ENCODE results near the gene ICAM2.
"Not testable (repeated sequence)": the region's sequence is repeated elsewhere in the genome, so short reads cannot be mapped to it uniquely, and the experiment has no call there.

The ICAM2 gene

DNA sequence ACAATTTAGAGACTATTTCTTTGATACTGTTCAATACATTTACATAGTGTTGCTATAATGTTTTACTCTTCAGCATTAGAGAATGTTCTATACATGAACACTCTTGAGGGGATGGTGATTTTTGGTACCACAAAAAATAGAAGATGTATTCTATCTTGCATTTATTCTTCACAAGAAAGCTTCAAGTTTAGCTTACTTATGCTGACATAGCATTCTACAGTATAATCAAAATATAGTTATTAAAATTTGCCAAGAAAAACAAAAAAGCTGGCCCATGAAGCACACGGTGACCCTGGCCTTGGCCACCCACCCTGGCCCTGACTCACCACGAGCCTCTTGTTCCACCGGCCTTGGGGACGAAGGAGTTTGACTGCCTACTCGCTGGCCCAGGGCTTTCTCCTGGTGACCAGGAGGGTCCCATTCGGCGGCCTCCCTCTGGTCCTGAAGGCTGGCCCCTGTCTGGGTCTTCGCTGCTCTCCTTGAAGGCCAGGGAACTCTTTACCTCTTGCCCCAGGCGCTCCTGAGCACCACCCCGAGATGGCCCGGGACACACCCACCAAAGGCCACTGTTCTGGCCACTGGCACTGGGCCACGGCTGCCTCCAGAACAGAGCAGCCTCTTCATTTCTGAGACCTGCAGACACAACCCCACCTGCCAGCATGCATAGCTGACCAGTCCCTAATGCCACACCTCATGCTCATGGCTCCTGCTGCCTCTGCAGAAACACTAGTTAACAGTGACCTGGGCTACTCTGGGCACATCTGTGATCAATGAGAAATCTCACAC is 22.5 kb upstream of the ICAM2 start:
- DNase-seq, result no peak

DNA sequence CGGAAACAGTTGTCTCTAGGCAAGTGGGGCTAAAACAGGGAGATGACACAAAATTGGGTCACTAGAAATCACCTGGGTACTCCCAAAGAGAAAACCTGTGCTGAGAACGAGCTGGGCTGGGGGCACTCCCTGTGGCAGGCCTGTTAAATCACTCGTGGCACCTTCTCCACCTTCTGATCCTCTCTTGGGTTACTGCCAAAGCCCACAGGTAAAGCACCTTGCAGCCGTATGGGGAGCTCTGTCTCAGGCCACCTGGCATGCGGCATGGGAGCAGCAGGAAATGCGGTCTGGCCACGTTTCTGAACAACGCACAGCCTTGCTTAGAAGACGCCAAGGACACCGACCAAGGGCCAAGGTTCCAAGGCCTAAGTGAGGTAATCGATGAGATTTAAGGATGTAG is 21.5 kb upstream of the ICAM2 start:
- DNase-seq, result no peak

DNA sequence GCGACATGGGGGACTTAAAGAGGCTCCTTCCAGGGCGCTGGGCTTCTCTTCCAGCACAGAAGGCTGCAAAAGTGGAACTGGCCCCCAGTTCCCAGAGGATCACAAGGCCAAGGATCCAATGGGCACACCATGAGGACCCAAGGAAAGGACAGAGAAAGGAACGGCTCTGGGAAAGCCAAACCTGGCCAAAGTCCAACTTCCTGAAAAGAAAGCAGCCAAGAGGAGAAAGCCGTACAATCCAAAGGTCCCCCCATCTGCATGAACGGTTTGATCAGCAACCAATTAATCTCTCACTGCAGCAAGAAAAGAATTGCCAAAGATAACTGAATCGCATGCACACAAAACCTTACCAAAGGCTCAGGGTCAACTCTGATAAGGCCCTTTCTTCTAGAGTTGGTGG is 19.8 kb upstream of the ICAM2 start:
- DNase-seq, result no peak

DNA sequence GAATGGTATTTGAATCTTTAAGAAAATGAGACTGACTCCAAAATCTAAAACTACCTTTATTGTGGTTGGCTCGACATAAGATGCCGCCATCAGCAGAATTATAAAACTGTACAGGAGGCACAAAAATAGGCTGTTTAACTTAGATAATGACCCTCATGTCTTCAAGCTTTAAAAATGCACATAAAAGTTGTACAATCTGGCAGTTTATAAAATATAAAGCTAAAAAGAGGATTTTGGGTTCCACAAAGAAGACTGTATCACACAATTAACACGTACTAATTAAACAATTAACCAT is 18.6 kb upstream of the ICAM2 start:
- no peak for DNase-seq

DNA sequence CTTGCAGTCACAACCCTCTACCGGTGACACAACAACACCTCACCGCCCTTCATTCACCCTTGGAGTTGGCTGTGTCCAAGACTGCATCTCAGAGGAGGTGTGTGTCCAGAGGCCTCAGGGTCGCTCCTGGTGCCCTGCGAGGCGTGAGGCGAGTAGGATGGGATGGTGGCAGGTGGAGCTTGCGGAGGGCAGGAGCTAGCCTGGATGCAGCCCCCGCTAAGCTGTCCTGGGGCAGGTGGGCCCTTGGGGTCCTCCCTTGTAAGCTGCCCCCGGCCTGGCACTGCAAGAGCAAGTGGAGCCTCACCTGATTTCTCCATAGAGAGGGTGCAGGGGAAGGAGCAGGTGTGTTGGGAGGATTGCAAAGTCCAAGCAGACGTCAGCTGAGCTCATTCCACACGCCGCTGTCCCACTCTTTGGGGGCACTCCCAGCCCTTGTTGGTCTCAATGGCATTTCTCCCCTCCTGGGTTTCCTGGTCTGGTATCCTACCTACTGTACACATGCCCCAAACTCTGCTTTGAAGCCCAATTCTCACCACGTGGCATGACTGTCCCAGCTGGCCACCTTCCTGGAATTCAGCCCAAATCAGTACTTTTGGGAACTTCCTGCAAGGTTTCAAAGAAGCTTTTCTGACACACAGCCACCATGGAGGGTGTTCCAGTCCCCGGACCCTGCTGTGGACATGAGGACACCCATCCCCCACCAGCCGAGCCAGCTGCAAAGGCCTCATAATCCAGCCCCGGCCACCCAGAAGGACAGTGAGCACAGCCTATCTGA is 18.1 kb upstream of the ICAM2 start:
- no peak for DNase-seq

DNA sequence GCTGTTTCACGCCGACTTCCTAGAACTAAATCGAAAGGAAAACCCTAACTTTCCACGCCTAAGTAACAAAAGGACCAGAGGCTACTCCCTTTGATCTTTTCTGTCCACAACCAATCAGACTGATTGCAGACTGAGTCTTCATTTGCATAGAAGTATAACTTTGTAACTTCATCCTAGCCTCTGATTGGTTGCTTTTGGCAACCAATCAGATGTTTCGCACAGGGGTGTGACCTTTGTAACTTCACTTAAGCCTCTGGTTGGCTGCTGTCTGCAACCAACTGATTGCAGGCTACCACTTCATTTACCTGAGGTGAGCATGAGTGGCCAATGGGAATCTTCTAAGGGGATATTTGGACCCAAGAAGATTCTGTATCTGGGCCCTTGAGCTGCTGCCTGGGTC is 17.4 kb upstream of the ICAM2 start:
- DNase-seq, result no peak

DNA sequence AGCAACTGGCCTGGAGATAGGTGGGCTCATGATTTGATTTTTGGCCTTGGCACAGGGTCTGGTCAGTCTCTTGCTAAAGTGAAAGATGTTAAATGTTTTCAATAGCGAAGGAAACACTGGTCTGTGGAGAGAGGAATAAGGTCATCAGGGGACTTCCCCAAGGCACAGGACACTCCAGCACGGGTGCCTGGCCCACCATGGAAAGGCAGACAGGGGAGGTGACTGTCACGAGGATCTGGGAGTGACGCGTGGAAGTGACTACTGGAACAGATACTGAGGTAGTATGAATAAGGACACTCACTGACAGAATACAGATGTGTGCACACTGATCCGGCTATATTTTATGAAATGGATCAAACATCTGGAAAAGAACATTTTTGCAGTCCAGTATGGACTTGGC is 16.7 kb upstream of the ICAM2 start:
- DNase-seq, result no peak

DNA sequence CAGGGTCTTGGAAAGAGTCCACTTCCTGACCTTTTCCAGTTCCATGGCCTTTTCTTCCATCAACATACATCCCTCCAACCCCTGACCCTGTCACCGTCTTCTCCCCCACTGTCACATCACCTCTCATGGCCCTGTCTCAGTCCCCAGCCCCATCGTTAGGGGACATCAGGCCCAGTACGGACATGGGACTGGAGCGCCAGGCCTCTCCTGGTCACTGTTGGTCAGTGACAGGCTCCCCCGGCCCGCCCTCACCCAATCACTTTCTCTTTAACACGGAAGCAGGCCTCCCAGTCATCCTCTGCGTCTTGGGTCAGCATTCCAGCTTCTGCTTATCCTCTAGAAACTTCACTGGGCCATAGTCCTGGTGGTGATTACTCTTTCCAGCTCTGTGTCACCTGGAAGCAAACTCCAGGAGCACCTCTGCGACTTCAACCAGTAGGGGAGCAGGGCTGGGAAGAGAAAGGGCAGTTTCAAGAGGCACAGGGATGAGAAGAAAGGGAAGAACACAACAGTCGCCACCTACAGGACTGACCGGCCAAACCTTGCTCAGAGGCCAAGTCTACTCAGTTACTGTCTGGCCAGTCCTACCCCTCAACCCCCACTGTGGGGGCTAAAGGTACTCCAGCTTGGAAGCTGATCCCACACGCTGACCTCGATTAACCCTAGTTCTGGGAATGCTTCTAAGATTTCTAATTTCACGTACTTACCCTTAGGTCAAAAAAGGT is 15.9 kb upstream of the ICAM2 start:
- DNase-seq, result no peak

DNA sequence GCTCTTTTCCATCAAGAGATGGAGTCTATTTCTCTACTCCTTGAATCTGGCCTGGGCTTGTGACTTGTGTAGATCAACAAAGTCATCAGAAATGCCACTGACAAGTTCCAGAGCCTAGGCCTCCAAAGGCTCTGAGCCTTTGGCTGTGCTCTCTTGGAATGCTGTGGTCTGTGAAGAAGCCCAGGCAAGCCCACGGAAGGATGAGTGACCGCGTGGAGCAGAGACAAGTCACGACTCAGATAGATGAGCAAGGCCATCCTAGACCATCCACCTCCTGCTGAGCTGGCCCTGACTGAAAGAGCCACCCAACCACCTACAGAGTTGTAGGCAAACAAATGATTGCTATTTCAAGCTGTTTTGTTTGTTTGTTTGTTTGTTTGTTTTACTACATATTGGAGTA is 11.6 kb upstream of the ICAM2 start:
- no peak for DNase-seq

DNA sequence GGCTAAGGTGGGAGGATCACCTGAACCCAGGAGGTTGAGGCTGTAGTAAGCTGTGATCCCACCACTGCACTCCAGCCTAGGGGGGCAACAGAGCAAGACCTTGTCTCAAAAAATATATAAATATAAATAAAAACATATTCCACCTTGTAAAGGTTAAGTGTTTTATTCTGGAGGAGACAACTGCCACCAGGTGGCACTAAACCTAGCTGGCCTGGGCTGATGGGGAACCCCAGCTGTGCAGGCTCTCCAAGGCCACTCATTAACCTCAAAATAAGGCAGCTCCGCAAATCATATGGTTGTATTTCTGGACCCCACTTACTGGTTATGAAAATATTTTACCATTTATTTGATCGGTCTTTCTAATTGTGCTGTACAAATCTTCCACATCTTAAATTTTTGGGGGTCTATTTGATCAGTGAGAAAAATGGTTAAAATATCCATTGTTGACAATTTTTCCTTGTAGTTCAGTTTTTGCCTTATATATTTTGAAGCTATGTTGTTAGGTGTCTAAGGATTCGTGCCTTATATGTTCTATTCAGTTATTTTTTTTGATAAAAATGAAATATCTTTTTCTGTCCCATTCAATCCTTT is 8.5 kb upstream of the ICAM2 start:
- DNase-seq, result peak; percentile 69

DNA sequence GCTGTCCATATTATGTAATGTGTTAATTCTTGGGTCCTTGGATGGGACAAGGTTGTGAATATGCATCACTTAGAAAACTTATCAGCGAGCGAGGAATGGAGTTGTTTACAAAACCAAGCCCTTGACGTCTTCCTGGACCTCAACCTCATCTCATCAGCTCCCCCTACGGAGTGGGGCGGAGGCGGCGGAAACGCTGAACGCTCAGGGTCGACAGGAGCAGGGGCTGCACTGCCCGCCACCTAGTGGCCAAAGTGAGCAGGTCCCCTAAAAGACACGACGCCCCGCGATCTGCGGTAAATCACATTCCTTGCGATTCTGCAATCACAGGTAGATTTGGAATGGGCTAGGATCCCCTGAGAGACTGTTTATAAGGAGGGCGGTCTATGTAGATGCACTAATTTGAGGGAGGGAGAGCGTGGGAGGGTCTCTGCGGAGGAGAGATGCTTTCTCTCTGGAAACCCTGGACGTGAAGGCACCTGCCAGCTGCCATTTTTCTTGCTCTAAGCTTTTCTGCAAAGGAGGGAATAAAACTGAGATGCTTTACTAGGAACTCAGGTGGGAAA is 5.4 kb upstream of the ICAM2 start:
- DNase-seq, result peak; percentile 86

DNA sequence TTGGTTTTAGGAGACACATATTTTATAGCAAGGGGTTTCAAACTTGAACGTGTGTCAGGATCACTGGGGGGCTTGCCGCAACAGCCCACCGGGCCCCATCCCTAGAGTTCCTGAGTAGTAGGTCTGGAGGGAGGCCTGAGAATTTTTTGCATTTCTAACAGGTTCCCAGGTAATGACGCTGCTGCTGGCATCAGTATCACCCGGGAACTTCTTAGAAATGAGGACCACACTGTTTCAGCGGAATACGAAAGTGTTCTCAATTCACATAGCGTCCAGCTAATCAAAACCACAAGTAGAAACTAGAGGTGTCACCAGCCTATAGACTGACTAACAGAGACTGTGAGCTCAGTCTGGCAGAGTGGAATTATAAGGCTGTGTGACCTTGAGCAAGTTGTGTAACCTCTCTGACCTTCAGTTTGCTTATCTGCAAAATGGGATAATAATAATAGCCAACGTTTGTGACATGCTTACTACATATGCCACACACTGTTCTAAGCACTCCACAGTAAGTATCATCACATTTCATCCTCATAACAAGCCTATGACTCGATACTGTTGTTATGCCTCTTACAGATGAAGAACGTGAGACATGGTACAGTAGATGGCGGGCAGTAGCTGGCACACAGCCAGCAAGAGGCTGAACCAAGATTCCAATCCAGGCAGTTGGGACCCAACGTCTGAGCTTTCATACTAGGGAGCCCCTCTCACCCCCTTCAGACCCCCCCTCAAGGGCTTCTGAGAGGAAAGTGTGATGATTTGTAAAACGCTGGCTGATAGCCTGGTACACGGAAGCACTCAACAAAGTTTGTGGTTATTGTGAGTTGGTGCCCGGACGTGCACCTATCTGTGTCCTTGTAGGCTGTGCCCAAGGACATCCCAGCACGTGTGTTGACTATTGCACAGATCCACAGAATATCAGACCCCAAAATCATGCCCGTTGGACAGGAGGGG is 4.6 kb upstream of the ICAM2 start:
- peak; percentile 39 for DNase-seq

DNA sequence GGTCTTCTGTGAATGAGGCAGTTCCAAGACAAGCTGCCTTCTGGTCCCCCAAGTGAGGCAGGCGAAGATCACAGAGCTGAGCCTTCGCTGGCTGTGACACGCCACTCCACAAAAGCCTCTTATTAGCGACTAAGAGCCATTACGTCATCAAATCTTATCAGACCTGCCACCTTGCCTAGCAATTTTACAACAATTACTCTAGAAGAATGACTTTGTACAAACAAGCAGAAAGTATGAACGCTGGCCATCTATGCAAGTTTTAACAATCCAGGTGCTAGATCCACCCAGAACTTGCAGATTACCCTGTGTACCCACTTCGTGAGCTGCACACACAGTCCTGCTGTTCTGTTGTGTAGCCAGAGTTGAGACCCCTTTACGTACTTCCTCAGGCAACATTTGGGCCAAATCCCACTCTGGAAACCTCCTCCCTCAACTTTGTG is 3.8 kb upstream of the ICAM2 start:
- DNase-seq, result no peak

DNA sequence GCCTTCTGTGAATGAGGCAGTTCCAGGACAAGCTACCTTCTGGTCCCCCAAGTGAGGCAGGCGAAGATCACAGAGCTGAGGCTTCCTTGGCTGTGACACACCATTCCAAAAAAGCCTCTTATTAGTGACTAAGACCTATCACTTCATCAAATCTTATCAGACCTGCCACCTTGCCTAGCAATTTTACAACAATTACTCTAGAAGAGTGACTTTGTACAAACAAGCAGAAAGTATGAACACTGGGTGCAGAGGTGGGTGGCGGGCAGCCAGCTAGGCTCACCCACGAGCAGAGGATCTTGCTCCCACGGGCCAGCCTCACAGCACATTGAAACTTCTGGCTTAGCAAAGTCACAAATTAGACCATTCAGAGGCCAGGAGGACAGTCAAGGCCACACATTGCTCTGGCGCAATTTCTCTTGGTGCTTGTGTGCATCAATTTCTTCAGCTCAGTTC is 2.2 kb upstream of the ICAM2 start:
- no peak for DNase-seq

DNA sequence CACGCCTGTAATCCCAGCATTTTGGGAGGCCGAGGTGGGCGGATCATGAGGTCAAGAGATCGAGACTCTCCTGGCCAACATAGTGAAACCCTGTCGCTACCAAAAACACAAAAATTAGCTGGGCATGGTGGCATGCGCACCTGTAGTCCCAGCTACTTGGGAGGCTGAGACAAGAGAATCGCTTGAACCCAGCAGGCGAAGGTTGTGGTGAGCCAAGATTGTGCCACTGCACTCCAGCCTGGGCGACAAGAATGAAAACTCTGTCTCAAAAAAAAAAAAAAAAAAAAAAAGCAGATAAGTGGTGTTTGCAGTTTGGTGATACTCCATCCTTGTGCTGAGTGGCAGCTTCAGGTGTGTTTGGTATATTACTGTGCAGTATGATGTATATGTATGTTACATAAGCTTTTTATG is 877 bp downstream of the ICAM2 start:
- DNase-seq, result not testable (repeated sequence)

DNA sequence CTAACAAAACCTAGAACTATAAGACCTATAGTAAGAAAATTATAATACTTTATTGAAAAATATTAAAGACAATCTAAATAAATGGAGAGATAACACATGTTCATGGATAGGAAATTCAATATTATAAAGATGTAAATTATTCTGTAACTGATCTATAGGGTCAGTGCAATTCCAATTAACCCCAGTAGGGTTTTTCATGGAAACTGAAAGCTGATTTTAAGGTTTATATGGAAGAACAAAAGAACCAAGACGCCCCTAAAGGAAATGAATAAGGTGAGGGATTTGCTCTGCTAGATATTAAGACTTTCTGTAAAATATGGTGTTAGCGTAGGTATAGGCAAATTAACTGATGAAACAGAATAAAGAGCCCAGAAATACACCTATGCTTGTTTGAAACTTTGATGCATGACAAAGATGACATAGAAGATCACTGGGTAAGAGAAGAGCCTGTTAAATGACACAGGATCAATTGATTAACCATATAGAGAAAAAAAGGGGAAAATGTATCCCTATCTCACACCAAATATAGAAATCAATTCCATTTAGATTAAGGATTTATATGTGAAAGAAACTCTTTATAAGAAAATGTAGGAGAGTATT is 3.0 kb downstream of the ICAM2 start:
- DNase-seq, result no peak

DNA sequence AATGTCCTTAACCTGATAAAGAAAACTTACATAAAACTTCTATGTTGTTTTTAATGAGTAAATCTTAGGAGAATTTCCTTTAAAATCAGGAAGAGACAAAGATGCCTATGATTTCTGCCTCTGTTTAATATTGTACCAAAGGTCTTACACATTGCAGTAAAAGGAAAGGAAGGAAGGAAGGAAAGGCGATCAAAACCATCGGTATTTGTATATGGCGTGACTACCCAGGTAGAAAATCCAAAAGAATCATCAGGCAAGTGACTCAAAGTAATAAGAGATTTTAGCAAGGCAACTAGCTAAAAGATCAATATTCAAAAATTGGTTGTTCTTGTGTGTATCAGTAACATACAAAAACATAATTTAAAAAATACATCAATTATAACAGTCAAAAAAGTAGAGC is 3.5 kb downstream of the ICAM2 start:
- no peak for DNase-seq

DNA sequence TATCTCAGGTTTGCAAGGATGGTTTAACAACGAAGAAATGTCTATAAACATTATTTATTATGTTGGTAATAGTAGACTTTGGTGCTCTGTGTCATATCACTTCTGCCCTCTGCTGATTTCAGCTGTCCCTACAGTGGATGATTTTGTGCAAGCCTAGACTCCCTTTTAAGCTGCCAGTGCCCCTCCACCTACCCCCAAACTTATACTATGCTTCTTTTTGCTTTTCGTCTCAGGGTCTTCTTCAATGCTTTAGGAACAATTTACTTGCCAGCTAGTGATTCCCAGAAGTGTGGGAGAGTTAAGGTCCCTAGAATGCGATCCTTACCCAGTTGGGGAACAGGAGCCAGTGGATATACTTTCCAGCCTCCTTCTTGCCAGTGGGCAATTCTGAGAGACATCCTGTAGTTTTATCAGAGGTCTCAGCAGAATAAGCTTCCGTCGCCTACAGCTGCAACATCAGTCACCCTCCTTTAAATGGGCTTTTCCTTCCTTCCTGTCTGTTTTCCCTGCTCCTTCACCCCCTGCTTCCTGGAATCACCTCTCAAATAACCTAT is 4.1 kb downstream of the ICAM2 start:
- DNase-seq, result no peak

DNA sequence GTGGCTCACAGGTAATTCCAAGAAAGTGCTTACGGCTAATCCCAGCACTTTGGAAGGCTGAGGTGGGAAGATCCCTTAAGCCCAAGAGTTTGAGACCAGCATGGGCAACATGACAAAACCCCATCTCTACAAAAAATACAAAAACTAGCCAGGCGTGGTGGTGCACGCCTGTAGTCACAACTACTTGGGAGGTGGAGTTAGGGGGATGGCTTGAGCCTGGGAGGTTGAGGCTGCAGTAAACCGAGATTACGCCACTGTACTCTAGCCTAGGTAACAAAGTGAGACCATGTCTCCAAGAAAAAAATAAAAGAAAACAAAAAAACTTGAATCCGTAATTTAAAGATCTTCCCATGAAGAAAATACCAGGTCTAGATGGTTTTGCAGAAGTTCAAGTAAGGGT is 5.0 kb downstream of the ICAM2 start:
- no peak for DNase-seq

DNA sequence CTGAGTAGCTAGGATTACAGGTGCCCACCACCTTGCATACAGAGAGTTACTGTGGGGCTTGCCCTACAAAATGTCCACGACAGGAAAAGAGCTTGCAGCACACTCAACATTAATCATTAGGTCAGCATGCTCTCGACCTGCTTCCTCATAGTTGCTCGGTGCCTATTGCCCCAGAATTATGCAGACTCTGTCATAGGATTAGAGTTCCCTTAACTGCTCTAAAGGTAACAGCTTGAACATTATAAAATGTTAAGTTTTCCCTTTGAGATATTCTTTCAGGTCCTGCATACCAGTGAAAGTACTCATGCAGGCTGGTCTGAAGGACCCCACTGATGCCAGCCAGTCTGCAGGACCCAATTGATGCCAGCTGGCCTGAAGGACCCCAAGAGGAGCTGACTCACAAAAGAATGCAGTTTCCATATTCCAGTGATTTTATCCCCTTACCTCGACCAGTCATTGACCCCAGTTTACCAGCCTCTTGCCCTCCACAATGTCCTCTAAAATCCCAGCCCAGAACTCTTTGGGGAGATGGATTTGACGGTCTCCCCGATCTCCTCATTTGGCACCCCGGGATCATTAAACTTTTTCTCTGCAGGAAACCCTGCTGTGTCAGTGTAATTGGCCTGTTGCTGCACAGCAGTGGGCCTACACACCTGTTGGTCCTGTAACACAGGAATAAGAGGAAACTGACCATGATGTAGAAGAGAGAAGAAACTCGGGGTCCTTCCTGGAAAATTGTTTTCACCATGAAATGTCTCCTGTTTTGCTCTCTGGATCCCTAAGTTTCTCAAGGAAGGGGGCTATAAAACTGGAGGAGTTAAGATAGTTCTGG is 10.6 kb downstream of the ICAM2 start:
- DNase-seq, result no peak
